Subcutaneous abdominal adipose tissue (tissue), 5 donors: ENCODE results near the gene CCNDBP1.
"Not testable (repeated sequence)": the region's sequence is repeated elsewhere in the genome, so short reads cannot be mapped to it uniquely, and the experiment has no call there.

Experiments
- H3K27ac ChIP-seq: one replicate; pipeline ENCODE4 v1.7.0; 2013; ENCODE audit warnings: low read depth, mild to moderate bottlenecking, inconsistent platforms, low read length, moderate library complexity
- H3K27me3 ChIP-seq, 5 donors: one replicate each; pipeline ENCODE4 v1.7.0; 2013; ENCODE audit warnings: low read length in 5 of 5, inconsistent platforms in 1 of 5; ENCODE audit not compliant: control insufficient read depth in 5 of 5, insufficient read depth in 4 of 5
- H3K36me3 ChIP-seq, 5 donors: one replicate each; pipeline ENCODE4 v1.7.0; 2013; ENCODE audit warnings: low read length in 5 of 5; ENCODE audit not compliant: control insufficient read depth in 5 of 5, insufficient read depth in 5 of 5
- H3K4me1 ChIP-seq, 5 donors: one replicate each; pipeline ENCODE4 v1.7.0; 2013; ENCODE audit warnings: low read length in 5 of 5, mild to moderate bottlenecking in 3 of 5, moderate library complexity in 1 of 5; ENCODE audit not compliant: control insufficient read depth in 5 of 5, insufficient read depth in 5 of 5
- H3K4me3 ChIP-seq, 5 donors: one replicate each; pipeline ENCODE4 v1.7.0; 2013; ENCODE audit warnings: low read length in 5 of 5, low read depth in 1 of 5
- H3K9ac ChIP-seq, 5 donors: one replicate each; pipeline ENCODE4 v1.7.0; 2013; ENCODE audit warnings: low read length in 5 of 5, mild to moderate bottlenecking in 4 of 5, moderate library complexity in 3 of 5
- H3K9me3 ChIP-seq, 5 donors: one replicate each; pipeline ENCODE4 v1.7.0; 2013; ENCODE audit warnings: low read length in 5 of 5; ENCODE audit not compliant: control insufficient read depth in 5 of 5
- donor health status: healthy.
- donor health status: healthy.
- donor health status: healthy.
- donor health status: healthy.
- donor health status: healthy.

CCNDBP1 gene

GRCh38 chr15:43168192-43169107, 16.8 kb upstream of the CCNDBP1 start:
- peak overlapping the region in 1 of 5 donors; percentile 52 for H3K9ac ChIP-seq
- H3K27me3 ChIP-seq = no peaks in the 10 kb centered on the region
- no peak overlapping the region for H3K4me3 ChIP-seq
- no peaks in the 10 kb centered on the region for H3K9me3 ChIP-seq
- H3K36me3 ChIP-seq = peaks cover 24 to 47% (median 30%) of the 10 kb centered on the region in 5 donors
- peaks cover 0 to 8% (median 6%) of the 10 kb centered on the region in 5 donors for H3K4me1 ChIP-seq
- H3K27ac ChIP-seq = no peak overlapping the region

GRCh38 chr15:43169888-43170287, 15.3 kb upstream of the CCNDBP1 start:
- no peak overlapping the region for H3K9ac ChIP-seq
- no peaks in the 10 kb centered on the region for H3K9me3 ChIP-seq
- no peak overlapping the region for H3K27ac ChIP-seq
- peaks cover 0 to 8% (median 6%) of the 10 kb centered on the region in 5 donors for H3K4me1 ChIP-seq
- no peak overlapping the region for H3K4me3 ChIP-seq
- H3K27me3 ChIP-seq = no peaks in the 10 kb centered on the region
- H3K36me3 ChIP-seq = peaks cover 29 to 56% (median 34%) of the 10 kb centered on the region in 5 donors

GRCh38 chr15:43175656-43176309, 9.4 kb upstream of the CCNDBP1 start:
- not testable (repeated sequence) for H3K27ac ChIP-seq, H3K4me1 ChIP-seq, H3K9me3 ChIP-seq, H3K4me3 ChIP-seq, H3K9ac ChIP-seq, H3K27me3 ChIP-seq
- peaks cover 13 to 44% (median 30%) of the 10 kb centered on the region in 5 donors for H3K36me3 ChIP-seq

GRCh38 chr15:43177147-43177546, 8.1 kb upstream of the CCNDBP1 start:
- not testable (repeated sequence) for H3K27ac ChIP-seq, H3K9me3 ChIP-seq, H3K9ac ChIP-seq, H3K4me3 ChIP-seq, H3K27me3 ChIP-seq, H3K4me1 ChIP-seq
- peaks cover 11 to 46% (median 28%) of the 10 kb centered on the region in 5 donors for H3K36me3 ChIP-seq

GRCh38 chr15:43183270-43183669, 1.9 kb upstream of the CCNDBP1 start:
- Histone ChIP-seq H3K9ac (no peak overlapping the region), H3K27me3 (no peaks in the 10 kb centered on the region), H3K36me3 (peaks cover 4 to 18% (median 10%) of the 10 kb centered on the region in 5 donors), H3K9me3 (no peaks in the 10 kb centered on the region), H3K27ac (no peak overlapping the region), H3K4me1 (peaks cover 3 to 27% (median 24%) of the 10 kb centered on the region in 5 donors), H3K4me3 (no peak overlapping the region)

GRCh38 chr15:43184407-43185124, 637 bp upstream of the CCNDBP1 start:
- peak overlapping the region in 2 of 5 donors; percentile 80 to 84 for H3K9ac ChIP-seq

GRCh38 chr15:43186003-43186353, 775 bp downstream of the CCNDBP1 start:
- H3K9me3 ChIP-seq = no peaks in the 10 kb centered on the region

More at GRCh38 chr15:43184407-43185124, 637 bp upstream of the CCNDBP1 start:
- Histone ChIP-seq H3K27ac (peak overlapping the region; percentile 76), H3K4me3 (peak overlapping the region; percentile 8 to 96 (median 88)), H3K9me3 (no peaks in the 10 kb centered on the region), H3K4me1 (peaks cover 3 to 31% (median 29%) of the 10 kb centered on the region in 5 donors), H3K27me3 (no peaks in the 10 kb centered on the region), H3K36me3 (peaks cover 5 to 18% (median 12%) of the 10 kb centered on the region in 5 donors)

GRCh38 chr15:43187544-43188155, 2.4 kb downstream of the CCNDBP1 start:
- Histone ChIP-seq H3K4me3 (no peak overlapping the region), H3K27me3 (no peaks in the 10 kb centered on the region), H3K9ac (no peak overlapping the region), H3K4me1 (peaks cover 3 to 41% (median 24%) of the 10 kb centered on the region in 5 donors), H3K9me3 (no peaks in the 10 kb centered on the region), H3K27ac (no peak overlapping the region), H3K36me3 (peaks cover 30 to 43% (median 40%) of the 10 kb centered on the region in 5 donors)

More at GRCh38 chr15:43186003-43186353, 775 bp downstream of the CCNDBP1 start:
- H3K27me3 ChIP-seq = no peaks in the 10 kb centered on the region
- peak overlapping the region; percentile 76 for H3K27ac ChIP-seq
- peak overlapping the region; percentile 84 to 99 (median 95) for H3K4me3 ChIP-seq
- H3K36me3 ChIP-seq = peaks cover 15 to 28% (median 25%) of the 10 kb centered on the region in 5 donors
- H3K9ac ChIP-seq = peak overlapping the region; percentile 84 to 95 (median 91)
- H3K4me1 ChIP-seq = peaks cover 3 to 41% (median 28%) of the 10 kb centered on the region in 5 donors

- H3K27ac ChIP-seq = no peak overlapping the region
- H3K36me3 ChIP-seq = peaks cover 39 to 54% (median 49%) of the 10 kb centered on the region in 5 donors
- no peaks in the 10 kb centered on the region for H3K27me3 ChIP-seq
- no peak overlapping the region for H3K4me3 ChIP-seq
- peak overlapping the region in 2 of 5 donors; percentile 10 to 42 for H3K9ac ChIP-seq
- no peaks in the 10 kb centered on the region for H3K9me3 ChIP-seq
- H3K4me1 ChIP-seq = peaks cover 3 to 41% (median 24%) of the 10 kb centered on the region in 5 donors
Observed at GRCh38 chr15:43189296-43189695, 4.1 kb downstream of the CCNDBP1 start.
